SH-SY5Y (cell line): ENCODE results near the gene PHETA2.

ENCODE experiments used
- GATA2 ChIP-seq: IDR thresholded peaks from 2 replicates; pipeline ENCODE4 v1.6.1; 2011; ENCODE audit warnings: mild to moderate bottlenecking, low read depth, low read length
- GATA3 ChIP-seq: IDR thresholded peaks from 2 replicates; pipeline ENCODE4 v1.6.1; 2011; ENCODE audit warnings: low read depth, mild to moderate bottlenecking, low read length, moderate library complexity

GRCh38 chr22:42052765-42053164 is 21.3 kb upstream of the PHETA2 start:
- TF ChIP-seq GATA2 (no peak), GATA3 (no peak)
